22Rv1 (cell line): Measurements from ENCODE around the gene NTNG1.
"Not testable (repeated sequence)": the region's sequence is repeated elsewhere in the genome, so short reads cannot be mapped to it uniquely, and the experiment has no call there.

Experiments used
- CTCF ChIP-seq: fragments of 450-650 bp; IDR thresholded peaks from 2 replicates; pipeline ENCODE4 v1.5.1; 2017; ENCODE audit warnings: mild to moderate bottlenecking
- ZFX ChIP-seq: fragments of 450-650 bp; IDR thresholded peaks from 2 replicates; pipeline ENCODE4 v1.6.1; 2017; ENCODE audit warnings: antibody characterized with exemption, borderline replicate concordance

- TF ChIP-seq CTCF, ZFX: not testable (repeated sequence)
These were observed 24.1 kb downstream of the NTNG1 start for GRCh38 chr1:107164901-107165300.
